A549 (cell line): Measurements from ENCODE around the gene MAN2A2.

Experiments
- ESRRA ChIP-seq: fragments of 150-350 bp; IDR thresholded peaks from 2 replicates; pipeline ENCODE4 v1.6.1; 2014; ENCODE audit warnings: mild to moderate bottlenecking, low read length, borderline replicate concordance
- MAX ChIP-seq: IDR thresholded peaks from 2 replicates; pipeline ENCODE4 v1.6.1; 2012
- TF ChIP-seq, protein P1 (sequence below): fragments of >200 bp; sonication (Bioruptor Twin); formaldehyde crosslinking; IDR thresholded peaks from 3 replicates; pipeline ENCODE4 v1.5.1; 2016

- TF ChIP-seq ESRRA (no peak), MAX (no peak)
- TF ChIP-seq, protein P1, sequence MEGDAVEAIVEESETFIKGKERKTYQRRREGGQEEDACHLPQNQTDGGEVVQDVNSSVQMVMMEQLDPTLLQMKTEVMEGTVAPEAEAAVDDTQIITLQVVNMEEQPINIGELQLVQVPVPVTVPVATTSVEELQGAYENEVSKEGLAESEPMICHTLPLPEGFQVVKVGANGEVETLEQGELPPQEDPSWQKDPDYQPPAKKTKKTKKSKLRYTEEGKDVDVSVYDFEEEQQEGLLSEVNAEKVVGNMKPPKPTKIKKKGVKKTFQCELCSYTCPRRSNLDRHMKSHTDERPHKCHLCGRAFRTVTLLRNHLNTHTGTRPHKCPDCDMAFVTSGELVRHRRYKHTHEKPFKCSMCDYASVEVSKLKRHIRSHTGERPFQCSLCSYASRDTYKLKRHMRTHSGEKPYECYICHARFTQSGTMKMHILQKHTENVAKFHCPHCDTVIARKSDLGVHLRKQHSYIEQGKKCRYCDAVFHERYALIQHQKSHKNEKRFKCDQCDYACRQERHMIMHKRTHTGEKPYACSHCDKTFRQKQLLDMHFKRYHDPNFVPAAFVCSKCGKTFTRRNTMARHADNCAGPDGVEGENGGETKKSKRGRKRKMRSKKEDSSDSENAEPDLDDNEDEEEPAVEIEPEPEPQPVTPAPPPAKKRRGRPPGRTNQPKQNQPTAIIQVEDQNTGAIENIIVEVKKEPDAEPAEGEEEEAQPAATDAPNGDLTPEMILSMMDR = peak; percentile 3; the same call in 2 of the 3 replicates
Observed at GRCh38 chr15:90932660-90932991, 29.5 kb downstream of the MAN2A2 start.
